GM12865 (cell line): ENCODE data around the gene ZFHX3.

Experiments
- DNase-seq: peaks from one replicate; pipeline ENCODE4 v3.0.0; 2010; ENCODE audit warnings: low read depth
- H3K4me3 ChIP-seq: 2 replicates; pipeline ENCODE4 v1.5.1; 2011; ENCODE audit warnings: mild to moderate bottlenecking, low read depth, low read length, control low read depth
- CTCF ChIP-seq: IDR thresholded peaks from 2 replicates; pipeline ENCODE4 v1.5.1; 2011; ENCODE audit warnings: low read length, control low read depth, low read depth, inconsistent platforms; ENCODE audit not compliant: insufficient read depth; ENCODE audit errors: missing control alignments

ZFHX3 gene

GRCh38 chr16:72873044-72873443 lies 174.9 kb downstream of the ZFHX3 start:
- no peak overlapping the region for H3K4me3 ChIP-seq
- no peak for TF ChIP-seq CTCF
- DNase-seq = no peak

- no peak overlapping the region for H3K4me3 ChIP-seq
- DNase-seq = no peak
- no peak for TF ChIP-seq CTCF
Measured at GRCh38 chr16:72865835-72866234, 182.1 kb downstream of the ZFHX3 start.

GRCh38 chr16:72865258-72865657 lies 182.7 kb downstream of the ZFHX3 start:
- TF ChIP-seq CTCF = no peak
- DNase-seq = no peak
- no peak overlapping the region for H3K4me3 ChIP-seq

GRCh38 chr16:72864130-72864833 lies 183.6 kb downstream of the ZFHX3 start:
- H3K4me3 ChIP-seq = no peak overlapping the region

GRCh38 chr16:72862090-72862489 lies 185.8 kb downstream of the ZFHX3 start:
- H3K4me3 ChIP-seq = no peak overlapping the region
- no peak for TF ChIP-seq CTCF
- DNase-seq = no peak

More at GRCh38 chr16:72864130-72864833, 183.6 kb downstream of the ZFHX3 start:
- no peak for TF ChIP-seq CTCF
- no peak for DNase-seq

GRCh38 chr16:72860726-72861562 lies 187.0 kb downstream of the ZFHX3 start:
- H3K4me3 ChIP-seq = no peak overlapping the region
- DNase-seq = no peak
- no peak for TF ChIP-seq CTCF
